ENCODE results near the gene ACTR3C.
"Not testable (repeated sequence)": the region's sequence is repeated elsewhere in the genome, so short reads cannot be mapped to it uniquely, and the experiment has no call there.

DNA sequence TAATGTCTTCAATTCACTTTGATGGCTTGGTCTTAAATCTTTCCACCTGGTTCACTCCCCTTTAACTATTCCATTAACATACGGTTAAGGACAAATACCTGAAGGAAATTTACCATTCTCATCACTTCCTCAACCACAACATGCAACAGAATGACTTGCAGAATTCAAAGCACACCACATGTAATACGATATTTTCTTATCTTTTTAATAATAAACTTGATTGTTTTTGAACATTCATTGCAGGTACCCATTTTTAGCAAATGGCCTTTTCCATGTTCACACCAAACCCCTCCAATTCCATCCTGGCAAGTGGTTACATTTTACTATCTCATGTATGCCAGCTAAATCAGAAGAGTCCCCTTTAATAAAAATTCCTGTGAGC, 17.5 kb downstream of the ACTR3C start:
- TF ChIP-seq, protein P1, sequence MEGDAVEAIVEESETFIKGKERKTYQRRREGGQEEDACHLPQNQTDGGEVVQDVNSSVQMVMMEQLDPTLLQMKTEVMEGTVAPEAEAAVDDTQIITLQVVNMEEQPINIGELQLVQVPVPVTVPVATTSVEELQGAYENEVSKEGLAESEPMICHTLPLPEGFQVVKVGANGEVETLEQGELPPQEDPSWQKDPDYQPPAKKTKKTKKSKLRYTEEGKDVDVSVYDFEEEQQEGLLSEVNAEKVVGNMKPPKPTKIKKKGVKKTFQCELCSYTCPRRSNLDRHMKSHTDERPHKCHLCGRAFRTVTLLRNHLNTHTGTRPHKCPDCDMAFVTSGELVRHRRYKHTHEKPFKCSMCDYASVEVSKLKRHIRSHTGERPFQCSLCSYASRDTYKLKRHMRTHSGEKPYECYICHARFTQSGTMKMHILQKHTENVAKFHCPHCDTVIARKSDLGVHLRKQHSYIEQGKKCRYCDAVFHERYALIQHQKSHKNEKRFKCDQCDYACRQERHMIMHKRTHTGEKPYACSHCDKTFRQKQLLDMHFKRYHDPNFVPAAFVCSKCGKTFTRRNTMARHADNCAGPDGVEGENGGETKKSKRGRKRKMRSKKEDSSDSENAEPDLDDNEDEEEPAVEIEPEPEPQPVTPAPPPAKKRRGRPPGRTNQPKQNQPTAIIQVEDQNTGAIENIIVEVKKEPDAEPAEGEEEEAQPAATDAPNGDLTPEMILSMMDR (IDR thresholded peaks at IDR 0.05) = not testable (repeated sequence)
- TF ChIP-seq POLR2AphosphoS5, POLR2A (IDR thresholded peaks at IDR 0.05): not testable (repeated sequence)

Measured in stomach (tissue), 4 donors.